Measurements from ENCODE around the gene DMBT1. TPM values are rescaled to one million over a fixed set of nuclear protein-coding genes. Genes with fewer than 3 reads are reported as not detected.
A peak's percentile ranks its signal among the peaks of the same experiment; 100 is the strongest.

Gene DMBT1
- not detected for total RNA-seq

DNA sequence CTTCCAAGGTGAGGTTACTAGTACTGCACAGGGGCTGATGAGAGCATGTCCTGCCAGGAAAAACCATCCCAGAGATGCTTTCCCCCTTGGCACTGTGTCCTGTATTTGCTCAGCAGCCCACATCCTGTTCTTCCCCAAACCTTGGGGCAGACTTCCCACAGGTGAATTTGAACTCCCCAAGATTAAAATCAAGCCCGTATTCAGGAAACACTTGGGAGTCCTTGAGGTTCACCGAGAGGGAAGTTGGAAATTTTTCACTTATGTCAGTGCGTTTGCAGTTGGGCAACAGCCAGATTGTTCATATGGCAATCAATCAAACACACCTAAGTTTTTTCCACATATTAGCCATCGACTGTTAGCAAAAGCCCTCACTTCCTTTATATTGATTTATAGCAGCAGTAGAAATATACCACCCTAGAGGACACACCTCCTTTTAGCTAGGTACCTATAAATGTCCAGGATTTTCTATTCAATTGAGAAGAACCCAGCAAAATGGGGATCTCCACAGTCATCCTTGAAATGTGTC is at the start of gene DMBT1:
TSS of gene DMBT1 (plus strand) at position 476 of the 526 bp plus-strand sequence. CDS start at position 493, 17 bp downstream.
- Mint-ChIP-seq H3K4me3 (no peak within 1 kb of the TSS), H3K36me3 (no peaks in the 10 kb centered on the region), H3K27ac (no peak within 1 kb of the TSS), H3K9me3 (no peaks in the 10 kb centered on the region), H3K27me3 (peaks cover 15% of the 10 kb centered on the region), H3K4me1 (peaks cover 26% of the 10 kb centered on the region)
- DNase-seq, result no peak

DNA sequence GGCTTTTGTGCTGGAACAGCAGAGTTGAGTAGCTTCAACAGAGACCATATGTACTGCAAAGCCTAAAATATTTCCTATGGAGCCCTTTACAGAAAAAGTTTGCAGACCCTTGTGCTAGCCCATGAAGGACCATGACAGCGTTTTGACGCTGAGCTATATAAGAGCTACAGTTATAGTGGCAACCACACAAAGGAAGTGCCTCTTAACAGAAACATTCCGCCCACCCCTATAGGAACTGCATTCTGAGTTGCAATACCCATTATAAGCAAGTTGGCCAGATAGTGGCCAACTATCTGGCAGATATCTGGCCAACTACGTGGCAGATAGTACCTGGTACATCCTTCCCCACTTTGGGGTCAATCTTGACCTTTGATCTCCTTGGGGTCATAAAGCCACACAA is 47.5 kb upstream of the DMBT1 start:
- Mint-ChIP-seq H3K4me3 (no peak overlapping the region), H3K27ac (no peak overlapping the region), H3K4me1 (peaks cover 34% of the 10 kb centered on the region), H3K9me3 (no peaks in the 10 kb centered on the region), H3K36me3 (no peaks in the 10 kb centered on the region), H3K27me3 (peaks cover 2% of the 10 kb centered on the region)
- no peak for DNase-seq

DNA sequence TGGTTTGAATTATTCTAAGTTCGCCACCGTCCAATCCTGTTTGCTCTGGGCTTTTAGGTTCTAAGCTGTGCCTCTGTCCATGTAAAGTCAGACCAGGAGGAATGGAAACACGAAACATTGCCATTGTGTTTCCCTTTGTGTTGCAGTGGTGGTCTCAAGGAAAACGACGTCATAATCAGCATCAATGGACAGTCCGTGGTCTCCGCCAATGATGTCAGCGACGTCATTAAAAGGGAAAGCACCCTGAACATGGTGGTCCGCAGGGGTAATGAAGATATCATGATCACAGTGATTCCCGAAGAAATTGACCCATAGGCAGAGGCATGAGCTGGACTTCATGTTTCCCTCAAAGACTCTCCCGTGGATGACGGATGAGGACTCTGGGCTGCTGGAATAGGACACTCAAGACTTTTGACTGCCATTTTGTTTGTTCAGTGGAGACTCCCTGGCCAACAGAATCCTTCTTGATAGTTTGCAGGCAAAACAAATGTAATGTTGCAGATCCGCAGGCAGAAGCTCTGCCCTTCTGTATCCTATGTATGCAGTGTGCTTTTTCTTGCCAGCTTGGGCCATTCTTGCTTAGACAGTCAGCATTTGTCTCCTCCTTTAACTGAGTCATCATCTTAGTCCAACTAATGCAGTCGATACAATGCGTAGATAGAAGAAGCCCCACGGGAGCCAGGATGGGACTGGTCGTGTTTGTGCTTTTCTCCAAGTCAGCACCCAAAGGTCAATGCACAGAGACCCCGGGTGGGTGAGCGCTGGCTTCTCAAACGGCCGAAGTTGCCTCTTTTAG is 46.3 kb upstream of the DMBT1 start:
- DNase-seq, result no peak
- Mint-ChIP-seq H3K9me3 (no peaks in the 10 kb centered on the region), H3K4me1 (peaks cover 34% of the 10 kb centered on the region), H3K36me3 (no peaks in the 10 kb centered on the region), H3K27ac (no peak overlapping the region), H3K4me3 (no peak overlapping the region), H3K27me3 (peaks cover 10% of the 10 kb centered on the region)

DNA sequence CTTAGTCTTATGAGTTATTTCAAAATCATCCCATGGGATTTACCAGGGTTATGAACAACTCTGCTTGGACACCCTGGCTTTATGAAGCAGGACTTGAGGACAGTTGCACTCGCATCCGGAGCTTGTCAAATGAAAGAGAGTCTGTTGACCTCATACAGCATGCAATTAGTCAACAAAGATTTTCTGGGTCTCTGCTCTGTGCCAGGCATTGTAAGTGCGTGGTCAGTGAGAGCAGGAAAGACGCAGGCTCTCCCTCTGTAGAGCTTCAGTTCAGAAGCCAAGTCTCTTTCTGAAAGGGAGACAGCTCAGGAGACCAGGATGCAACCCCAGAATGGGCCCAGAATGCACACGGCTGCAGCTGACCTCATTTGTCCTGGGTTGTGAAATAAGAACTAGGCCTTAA is 45.5 kb upstream of the DMBT1 start:
- DNase-seq, result no peak
- Mint-ChIP-seq H3K27ac (no peak overlapping the region), H3K4me1 (peaks cover 34% of the 10 kb centered on the region), H3K9me3 (no peaks in the 10 kb centered on the region), H3K4me3 (no peak overlapping the region), H3K36me3 (no peaks in the 10 kb centered on the region), H3K27me3 (peaks cover 11% of the 10 kb centered on the region)

DNA sequence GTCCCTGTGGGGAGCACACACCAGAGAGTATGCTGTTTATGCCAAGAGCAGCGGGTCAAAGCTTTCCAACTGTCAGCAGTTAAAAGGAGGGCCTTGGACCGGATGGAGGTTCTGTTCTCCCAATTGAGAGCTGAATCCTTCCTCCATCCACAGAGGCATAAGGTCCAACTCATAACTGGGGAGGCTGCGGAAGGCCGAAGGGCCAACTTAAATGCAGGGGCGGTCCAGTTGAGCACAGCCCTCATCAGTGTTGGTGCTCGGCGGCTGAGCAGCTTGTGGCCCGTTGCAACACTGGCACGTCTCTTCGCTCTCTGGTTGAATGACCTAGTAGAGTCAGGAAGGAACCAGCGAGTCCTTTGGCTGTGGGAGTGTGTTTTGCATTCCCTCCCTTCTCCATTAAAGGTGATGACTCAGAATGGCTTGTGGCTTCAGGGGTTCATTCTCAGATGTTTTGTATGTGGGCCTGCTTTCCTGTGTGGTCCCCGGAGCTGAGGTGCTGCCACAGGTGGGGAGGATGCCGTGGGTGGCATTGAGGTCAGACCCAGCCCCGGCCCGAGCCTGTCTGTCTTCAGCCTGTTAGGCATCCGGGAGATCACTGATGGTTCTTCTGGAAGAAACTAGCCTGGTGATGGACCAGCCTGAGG is 44.8 kb upstream of the DMBT1 start:
- no peak overlapping the region for H3K4me3 Mint-ChIP-seq
- peaks cover 8% of the 10 kb centered on the region for H3K27me3 Mint-ChIP-seq
- peak overlapping the region; percentile 44 for H3K27ac Mint-ChIP-seq
- peak; percentile 80 for DNase-seq
- H3K4me1 Mint-ChIP-seq, result peaks cover 34% of the 10 kb centered on the region
- H3K9me3 Mint-ChIP-seq, result no peaks in the 10 kb centered on the region
- H3K36me3 Mint-ChIP-seq, result no peaks in the 10 kb centered on the region

DNA sequence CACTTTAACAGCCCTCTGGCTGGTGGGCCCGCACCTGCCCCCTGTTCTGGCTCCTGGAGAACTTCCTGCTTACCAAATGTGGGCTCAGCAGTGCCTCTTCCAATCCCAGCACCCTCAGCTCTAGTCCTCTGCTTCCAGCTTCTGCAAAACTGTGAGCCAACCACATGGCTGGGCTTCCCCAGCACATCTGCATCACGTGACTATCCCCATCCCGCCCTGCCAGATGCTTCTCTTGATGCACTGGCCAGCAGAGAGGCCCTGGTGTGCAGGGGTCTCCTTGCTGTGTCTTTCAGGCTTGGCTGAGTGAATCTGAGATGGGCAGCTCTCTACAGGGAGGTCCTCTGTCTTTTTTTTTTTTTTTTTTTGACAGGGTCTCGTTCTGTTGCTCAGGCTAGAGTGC is 43.8 kb upstream of the DMBT1 start:
- Mint-ChIP-seq H3K27me3 (peaks cover 8% of the 10 kb centered on the region), H3K36me3 (no peaks in the 10 kb centered on the region), H3K4me3 (no peak overlapping the region), H3K27ac (no peak overlapping the region), H3K9me3 (no peaks in the 10 kb centered on the region), H3K4me1 (peaks cover 34% of the 10 kb centered on the region)
- DNase-seq, result no peak

DNA sequence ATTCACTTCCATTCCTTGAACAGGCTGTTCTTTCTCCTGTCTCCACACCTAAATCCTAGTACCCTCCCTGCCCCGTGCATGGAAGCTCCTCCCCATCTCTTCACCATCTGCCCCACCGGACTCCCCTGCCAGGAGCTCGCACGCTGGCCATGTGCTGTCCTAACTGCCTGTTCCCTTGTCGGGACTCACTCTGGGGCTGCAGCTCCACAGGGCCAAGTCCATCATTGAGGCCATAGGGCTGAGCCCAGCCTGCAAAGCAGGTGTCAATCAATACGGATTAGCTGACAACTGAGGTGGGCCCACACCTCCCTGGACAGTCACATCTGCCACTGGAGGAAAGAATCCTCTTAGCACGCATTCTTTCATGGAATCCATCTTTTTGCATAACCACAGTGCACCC is 41.4 kb upstream of the DMBT1 start:
- no peak overlapping the region for H3K4me3 Mint-ChIP-seq
- H3K9me3 Mint-ChIP-seq, result no peaks in the 10 kb centered on the region
- DNase-seq, result no peak
- peaks cover 24% of the 10 kb centered on the region for H3K4me1 Mint-ChIP-seq
- peaks cover 8% of the 10 kb centered on the region for H3K27me3 Mint-ChIP-seq
- no peaks in the 10 kb centered on the region for H3K36me3 Mint-ChIP-seq
- no peak overlapping the region for H3K27ac Mint-ChIP-seq

DNA sequence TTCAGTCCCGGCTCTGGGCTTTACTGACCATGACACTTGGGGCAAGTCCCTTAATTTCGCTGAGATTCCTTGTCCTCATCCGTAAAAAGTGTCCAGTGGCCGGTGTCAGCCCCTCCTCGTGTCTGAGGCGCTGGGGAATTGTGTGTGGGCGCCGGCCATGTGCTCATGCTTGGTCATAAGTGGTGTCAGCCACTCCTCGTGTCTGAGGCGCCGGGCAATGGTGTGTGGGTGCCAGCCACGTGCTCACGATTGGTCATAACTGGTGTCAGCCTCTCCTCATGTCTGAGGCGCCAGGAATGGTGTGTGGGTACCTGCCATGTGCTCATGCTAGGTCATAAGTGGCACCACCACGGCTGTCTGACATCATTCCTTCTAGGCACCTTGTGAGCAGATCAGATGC is 40.7 kb upstream of the DMBT1 start:
- Mint-ChIP-seq H3K27me3 (peaks cover 8% of the 10 kb centered on the region), H3K9me3 (no peaks in the 10 kb centered on the region), H3K36me3 (no peaks in the 10 kb centered on the region), H3K27ac (no peak overlapping the region), H3K4me3 (no peak overlapping the region), H3K4me1 (peaks cover 19% of the 10 kb centered on the region)
- DNase-seq, result no peak

DNA sequence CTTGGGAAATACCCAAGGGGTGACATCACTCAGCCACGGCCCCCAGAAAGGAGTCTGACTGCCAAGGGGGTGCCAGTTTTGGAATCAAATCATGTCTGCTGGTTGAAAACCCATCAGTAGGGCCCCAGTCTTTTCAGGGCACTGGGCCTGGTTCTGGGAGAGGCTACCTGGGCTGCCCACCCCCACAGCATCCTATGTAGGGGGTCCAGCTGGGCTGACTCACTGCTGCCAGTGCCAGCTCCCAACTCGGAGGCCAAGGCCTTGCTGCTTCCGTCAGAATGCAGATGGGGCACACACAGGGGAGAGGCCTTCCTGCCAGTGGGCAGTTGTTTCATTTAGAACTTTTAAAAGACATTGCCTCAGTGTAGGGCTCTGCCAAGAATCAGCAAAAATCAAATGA is 39.5 kb upstream of the DMBT1 start:
- Mint-ChIP-seq H3K27ac (no peak overlapping the region), H3K4me1 (peaks cover 9% of the 10 kb centered on the region), H3K36me3 (no peaks in the 10 kb centered on the region), H3K27me3 (peaks cover 8% of the 10 kb centered on the region), H3K4me3 (no peak overlapping the region), H3K9me3 (no peaks in the 10 kb centered on the region)
- DNase-seq, result no peak

DNA sequence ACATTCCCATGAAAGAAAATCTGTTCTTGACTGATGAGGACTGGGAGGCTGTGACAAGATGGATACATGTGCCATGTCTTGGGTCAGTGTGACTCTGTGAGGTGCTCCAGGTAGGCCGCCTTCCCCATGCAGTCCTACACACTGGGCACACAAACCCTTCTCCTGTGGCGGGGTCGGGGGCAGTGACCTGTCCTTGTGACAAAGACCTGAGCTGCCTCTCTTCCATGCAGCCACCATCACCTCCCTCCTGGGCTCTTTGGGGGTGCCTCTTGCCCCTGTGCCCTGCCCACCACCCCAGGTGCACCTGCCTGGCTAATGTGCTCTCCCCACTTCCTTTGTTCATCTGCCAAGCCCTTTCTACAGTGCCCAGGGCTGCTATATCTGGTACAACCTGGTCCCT is 35.7 kb upstream of the DMBT1 start:
- Mint-ChIP-seq H3K4me1 (peaks cover 2% of the 10 kb centered on the region), H3K27ac (no peak overlapping the region), H3K36me3 (no peaks in the 10 kb centered on the region), H3K4me3 (no peak overlapping the region), H3K9me3 (no peaks in the 10 kb centered on the region), H3K27me3 (peaks cover 5% of the 10 kb centered on the region)
- no peak for DNase-seq

DNA sequence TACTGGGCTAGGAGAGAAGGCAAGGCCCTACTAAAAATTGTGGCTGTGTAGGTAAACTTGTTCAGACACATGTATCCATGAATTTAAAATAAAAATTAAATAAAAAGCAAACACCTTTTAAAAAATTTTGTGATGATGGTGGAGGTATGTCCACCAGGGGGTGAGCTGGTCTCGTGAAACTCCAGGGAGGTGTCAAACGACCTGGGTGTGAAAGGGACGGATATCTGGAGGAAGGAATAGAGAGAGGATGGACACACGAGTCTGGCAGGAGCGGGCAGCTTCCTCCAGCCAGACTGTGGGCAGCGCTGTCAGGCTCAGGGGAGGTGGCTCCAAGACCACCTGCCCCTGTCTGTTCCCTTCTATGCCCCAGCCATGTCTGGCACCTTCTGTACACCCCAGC is 34.8 kb upstream of the DMBT1 start:
- Mint-ChIP-seq H3K36me3 (no peaks in the 10 kb centered on the region), H3K4me1 (peaks cover 2% of the 10 kb centered on the region), H3K27ac (no peak overlapping the region), H3K9me3 (no peaks in the 10 kb centered on the region), H3K4me3 (no peak overlapping the region), H3K27me3 (peaks cover 5% of the 10 kb centered on the region)
- DNase-seq, result no peak

DNA sequence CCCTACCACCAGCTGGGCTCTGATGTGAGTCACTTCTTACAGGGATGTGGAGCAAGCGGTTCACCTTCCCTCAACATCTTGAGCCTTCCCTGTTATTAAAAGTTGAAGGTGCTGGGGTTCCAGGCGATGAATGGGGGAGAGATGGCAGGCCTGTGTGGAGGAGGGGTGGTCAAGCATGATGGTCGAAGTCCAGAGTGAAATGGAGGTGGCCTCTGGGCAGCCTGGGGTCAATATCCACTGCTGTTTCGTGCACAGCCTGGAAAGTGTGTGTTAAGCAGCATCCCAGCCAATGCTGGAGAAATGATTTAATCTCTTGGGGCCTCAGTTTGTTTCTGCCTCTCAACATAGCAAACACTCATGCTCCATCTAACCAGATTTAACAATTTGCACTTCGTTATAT is 33.7 kb upstream of the DMBT1 start:
- Mint-ChIP-seq H3K9me3 (no peaks in the 10 kb centered on the region), H3K27me3 (peaks cover 11% of the 10 kb centered on the region), H3K4me1 (peaks cover 2% of the 10 kb centered on the region), H3K27ac (no peak overlapping the region), H3K4me3 (no peak overlapping the region), H3K36me3 (no peaks in the 10 kb centered on the region)
- DNase-seq, result no peak

DNA sequence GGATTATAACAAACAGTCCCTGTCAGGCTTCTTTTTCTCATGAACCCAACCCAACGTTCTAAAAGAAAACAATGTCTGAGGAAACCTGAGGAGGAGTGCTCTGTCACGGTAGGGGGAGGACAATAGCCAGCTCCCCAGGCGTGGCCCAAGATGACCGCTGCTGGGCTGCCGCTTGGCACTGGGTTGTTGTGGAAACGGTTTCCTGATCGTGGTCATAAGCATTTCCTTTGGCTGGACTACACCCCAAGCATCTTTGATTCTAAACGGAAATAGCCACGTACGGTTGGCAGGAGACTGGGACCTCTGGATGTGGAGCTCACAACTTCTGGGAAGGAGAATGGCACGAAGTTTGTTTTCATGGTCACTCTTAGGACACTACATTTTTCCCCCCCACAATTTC is 30.4 kb upstream of the DMBT1 start:
- Mint-ChIP-seq H3K27ac (no peak overlapping the region), H3K27me3 (peaks cover 11% of the 10 kb centered on the region), H3K4me3 (no peak overlapping the region), H3K9me3 (no peaks in the 10 kb centered on the region), H3K36me3 (no peaks in the 10 kb centered on the region), H3K4me1 (peaks cover 2% of the 10 kb centered on the region)
- DNase-seq, result no peak

DNA sequence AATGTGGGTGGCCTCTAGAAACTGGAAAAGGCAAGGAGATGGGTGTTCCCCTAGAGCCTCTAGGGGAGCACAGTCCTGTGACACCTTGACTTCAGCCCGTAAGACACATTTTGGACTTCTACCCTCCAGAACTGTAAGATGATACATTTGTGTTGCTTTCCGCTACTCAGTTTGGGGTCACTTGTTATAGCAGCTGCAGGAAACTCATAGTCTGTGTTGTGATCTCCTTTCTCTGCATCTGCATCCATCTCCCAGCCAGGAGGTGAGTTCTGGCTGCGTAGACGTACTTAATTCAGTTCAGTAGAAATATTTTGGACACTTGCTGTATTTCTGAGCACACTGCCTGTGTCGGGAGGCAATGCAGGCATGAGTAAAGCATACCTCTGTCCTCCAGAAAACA is 29.3 kb upstream of the DMBT1 start:
- no peak overlapping the region for H3K27ac Mint-ChIP-seq
- DNase-seq, result no peak
- H3K36me3 Mint-ChIP-seq, result no peaks in the 10 kb centered on the region
- no peaks in the 10 kb centered on the region for H3K9me3 Mint-ChIP-seq
- H3K4me1 Mint-ChIP-seq, result peaks cover 2% of the 10 kb centered on the region
- peaks cover 11% of the 10 kb centered on the region for H3K27me3 Mint-ChIP-seq
- H3K4me3 Mint-ChIP-seq, result no peak overlapping the region

DNA sequence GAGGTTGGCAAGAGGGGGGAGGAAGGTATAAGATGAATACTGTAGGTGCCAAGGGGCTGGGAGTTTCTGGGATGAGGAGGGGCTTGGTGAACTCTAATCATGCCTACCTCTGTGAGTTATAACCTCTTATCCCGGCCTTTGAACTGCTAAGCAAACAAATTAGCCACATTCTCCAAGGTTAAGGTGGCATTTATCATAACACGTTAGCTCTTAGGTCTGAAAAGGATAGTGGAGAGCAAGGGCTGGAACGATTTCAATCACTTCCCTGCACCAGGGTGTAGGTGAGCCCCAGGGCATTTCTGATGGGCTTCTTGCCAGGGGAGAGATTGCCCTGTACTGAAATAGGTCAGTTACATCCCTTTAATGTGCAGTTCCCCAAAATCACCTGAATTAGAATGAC is 28.6 kb upstream of the DMBT1 start:
- no peak overlapping the region for H3K27ac Mint-ChIP-seq

More for the DNA sequence above, 28.6 kb upstream of the DMBT1 start:
- H3K9me3 Mint-ChIP-seq, result no peaks in the 10 kb centered on the region
- no peak overlapping the region for H3K4me3 Mint-ChIP-seq
- peaks cover 11% of the 10 kb centered on the region for H3K27me3 Mint-ChIP-seq
- DNase-seq, result no peak
- H3K4me1 Mint-ChIP-seq, result peaks cover 2% of the 10 kb centered on the region
- no peaks in the 10 kb centered on the region for H3K36me3 Mint-ChIP-seq
